ENCODE data around the gene STK11. TPM values are rescaled to one million over a fixed set of nuclear protein-coding genes. Genes with fewer than 3 reads are reported as not detected.

Gene STK11
- total RNA-seq, 4 donors from 2014 or later, result 52.2 to 95.7 (median 73.2) TPM

DNA sequence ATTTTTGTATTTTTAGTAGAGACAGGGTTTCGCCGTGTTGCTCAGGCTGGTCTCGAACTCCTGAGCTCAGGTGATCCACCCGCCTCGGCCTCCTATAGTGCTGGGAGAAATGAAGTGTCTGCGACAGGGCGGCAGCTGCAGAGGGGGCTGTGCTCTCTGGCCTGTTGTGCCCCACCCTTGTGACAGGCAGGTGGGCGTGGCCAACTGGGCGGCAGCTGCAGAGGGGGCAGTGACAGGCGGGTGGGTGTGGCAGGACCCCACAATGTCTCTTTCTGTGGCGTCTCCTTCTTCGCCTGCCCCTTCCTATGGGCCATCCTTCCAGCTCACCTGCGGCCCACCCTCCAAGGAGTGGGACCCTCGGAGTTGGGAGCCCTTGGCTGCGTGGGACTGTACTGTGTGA is 11.8 kb downstream of the STK11 start:
- H3K4me1 ChIP-seq, result peaks cover 82 to 92% (median 88%) of the 10 kb centered on the region in 4 donors
- no peaks in the 10 kb centered on the region for H3K9me3 ChIP-seq
- no peak overlapping the region for H3K4me3 ChIP-seq
- H3K27me3 ChIP-seq, result no peaks in the 10 kb centered on the region
- no peak for DNase-seq (ENCODE audit: extremely low spot score)
- H3K27ac ChIP-seq (replicated peaks in 1 of 4), result peak overlapping the region; percentile 80 to 85 (median 82)
- H3K36me3 ChIP-seq, result peaks cover 0 to 39% (median 32%) of the 10 kb centered on the region in 4 donors
- 78% methylated on average over 15 of the region's 15 CpGs for WGBS
- no peak for TF ChIP-seq POLR2AphosphoS5 (IDR thresholded peaks at IDR 0.05)
- TF ChIP-seq, protein P1, sequence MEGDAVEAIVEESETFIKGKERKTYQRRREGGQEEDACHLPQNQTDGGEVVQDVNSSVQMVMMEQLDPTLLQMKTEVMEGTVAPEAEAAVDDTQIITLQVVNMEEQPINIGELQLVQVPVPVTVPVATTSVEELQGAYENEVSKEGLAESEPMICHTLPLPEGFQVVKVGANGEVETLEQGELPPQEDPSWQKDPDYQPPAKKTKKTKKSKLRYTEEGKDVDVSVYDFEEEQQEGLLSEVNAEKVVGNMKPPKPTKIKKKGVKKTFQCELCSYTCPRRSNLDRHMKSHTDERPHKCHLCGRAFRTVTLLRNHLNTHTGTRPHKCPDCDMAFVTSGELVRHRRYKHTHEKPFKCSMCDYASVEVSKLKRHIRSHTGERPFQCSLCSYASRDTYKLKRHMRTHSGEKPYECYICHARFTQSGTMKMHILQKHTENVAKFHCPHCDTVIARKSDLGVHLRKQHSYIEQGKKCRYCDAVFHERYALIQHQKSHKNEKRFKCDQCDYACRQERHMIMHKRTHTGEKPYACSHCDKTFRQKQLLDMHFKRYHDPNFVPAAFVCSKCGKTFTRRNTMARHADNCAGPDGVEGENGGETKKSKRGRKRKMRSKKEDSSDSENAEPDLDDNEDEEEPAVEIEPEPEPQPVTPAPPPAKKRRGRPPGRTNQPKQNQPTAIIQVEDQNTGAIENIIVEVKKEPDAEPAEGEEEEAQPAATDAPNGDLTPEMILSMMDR (IDR thresholded peaks at IDR 0.05), result no peak
- TF ChIP-seq POLR2A (IDR thresholded peaks at IDR 0.05; ENCODE audit: low read depth), result no peak
- no peak for TF ChIP-seq EP300 (IDR thresholded peaks at IDR 0.05)
- intact Hi-C loops (cut with DNase I), result no loop called here

- TF ChIP-seq, protein P1 (IDR thresholded peaks at IDR 0.05), result no peak
- TF ChIP-seq EP300 (IDR thresholded peaks at IDR 0.05) (no peak), POLR2AphosphoS5 (IDR thresholded peaks at IDR 0.05) (no peak), POLR2A (IDR thresholded peaks at IDR 0.05; ENCODE audit: low read depth) (no peak)
- intact Hi-C loops (cut with DNase I), result no loop called here
- H3K36me3 ChIP-seq, result peaks cover 10 to 44% (median 43%) of the 10 kb centered on the region in 4 donors
- 88% methylated on average over 19 of the region's 37 CpGs for WGBS
- no peaks in the 10 kb centered on the region for H3K27me3 ChIP-seq
- H3K4me1 ChIP-seq, result peaks cover 78 to 91% (median 85%) of the 10 kb centered on the region in 4 donors
- peak overlapping the region; percentile 80 to 85 (median 82) for H3K27ac ChIP-seq (replicated peaks in 1 of 4)
- no peak overlapping the region for H3K4me3 ChIP-seq
- H3K9me3 ChIP-seq, result no peaks in the 10 kb centered on the region
- DNase-seq (ENCODE audit: extremely low spot score), result no peak
Observed at GRCh38 chr19:1218751-1219567, 13.4 kb downstream of the STK11 start.

DNA sequence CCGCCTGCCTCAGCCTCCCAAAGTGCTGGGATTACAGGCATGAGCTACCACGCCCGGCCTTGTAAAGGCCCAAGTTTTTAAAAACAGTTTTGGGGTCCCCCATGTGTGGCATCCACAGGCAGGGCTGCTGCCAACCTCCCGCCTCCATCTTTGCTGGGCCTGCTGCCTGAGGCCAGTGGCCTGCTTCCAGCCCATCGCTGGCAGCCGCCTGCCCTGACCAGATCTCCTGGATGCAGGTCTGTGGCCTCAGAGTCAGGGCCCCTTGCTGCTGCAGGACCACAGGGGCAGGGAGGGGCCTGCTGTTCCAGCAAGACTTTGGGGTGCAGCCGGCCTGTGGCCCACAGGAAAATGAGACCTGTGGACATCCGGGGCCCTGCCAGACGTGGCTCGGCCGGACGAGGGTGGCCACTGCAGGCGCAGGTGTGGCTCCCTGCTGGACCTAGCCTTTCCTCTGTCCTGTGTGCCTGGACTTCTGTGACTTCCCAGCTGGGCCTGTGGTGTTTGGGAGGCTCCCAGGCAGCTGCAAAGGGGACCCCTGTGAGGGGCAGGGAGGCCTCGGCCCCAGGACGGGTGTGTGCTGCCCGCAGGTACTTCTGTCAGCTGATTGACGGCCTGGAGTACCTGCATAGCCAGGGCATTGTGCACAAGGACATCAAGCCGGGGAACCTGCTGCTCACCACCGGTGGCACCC is 14.4 kb downstream of the STK11 start:
- no peak for DNase-seq (ENCODE audit: extremely low spot score)
- no peak overlapping the region for H3K4me3 ChIP-seq
- no peaks in the 10 kb centered on the region for H3K9me3 ChIP-seq
- peak overlapping the region in 2 of 4 donors; percentile 8 to 34 for H3K27ac ChIP-seq (replicated peaks in 1 of 4)
- intact Hi-C loops (cut with DNase I), result no loop called here
- TF ChIP-seq POLR2A (IDR thresholded peaks at IDR 0.05; ENCODE audit: low read depth) (no peak), EP300 (IDR thresholded peaks at IDR 0.05) (no peak), POLR2AphosphoS5 (IDR thresholded peaks at IDR 0.05) (no peak)
- TF ChIP-seq, protein P1 (IDR thresholded peaks at IDR 0.05), result no peak
- 89% methylated on average over 14 of the region's 19 CpGs for WGBS
- no peaks in the 10 kb centered on the region for H3K27me3 ChIP-seq
- H3K36me3 ChIP-seq, result peaks cover 10 to 54% (median 52%) of the 10 kb centered on the region in 4 donors
- peaks cover 68 to 81% (median 76%) of the 10 kb centered on the region in 4 donors for H3K4me1 ChIP-seq

- Histone ChIP-seq H3K27ac (replicated peaks in 1 of 4) (peak overlapping the region in 1 of 4 donors; percentile 34), H3K36me3 (peaks cover 10 to 60% (median 58%) of the 10 kb centered on the region in 4 donors), H3K4me1 (peaks cover 62 to 75% (median 70%) of the 10 kb centered on the region in 4 donors), H3K4me3 (no peak overlapping the region), H3K9me3 (no peaks in the 10 kb centered on the region), H3K27me3 (no peaks in the 10 kb centered on the region)
- intact Hi-C loops (cut with DNase I), result no loop called here
- TF ChIP-seq EP300 (IDR thresholded peaks at IDR 0.05) (no peak), POLR2AphosphoS5 (IDR thresholded peaks at IDR 0.05) (no peak), POLR2A (IDR thresholded peaks at IDR 0.05; ENCODE audit: low read depth) (no peak)
- TF ChIP-seq, protein P1 (IDR thresholded peaks at IDR 0.05), result no peak
- WGBS, result no CpG with 5 or more reads among the region's 33 CpGs
- DNase-seq (ENCODE audit: extremely low spot score), result no peak
Observed at GRCh38 chr19:1220477-1220930, 14.9 kb downstream of the STK11 start.
